Stimulated activated CD8-positive, alpha-beta memory T cell treated with anti-CD3 and anti-CD28 coated beads, Interleukin-15, amount 100 ng/mL, for 24 hours (primary cell): ENCODE results near the gene STH.
"Not testable (repeated sequence)": the region's sequence is repeated elsewhere in the genome, so short reads cannot be mapped to it uniquely, and the experiment has no call there.

Experiments
- DNase-seq: peaks from one replicate; pipeline ENCODE4 v3.0.0-alpha.2; 2020; ENCODE audit warnings: low read depth

STH gene

DNA sequence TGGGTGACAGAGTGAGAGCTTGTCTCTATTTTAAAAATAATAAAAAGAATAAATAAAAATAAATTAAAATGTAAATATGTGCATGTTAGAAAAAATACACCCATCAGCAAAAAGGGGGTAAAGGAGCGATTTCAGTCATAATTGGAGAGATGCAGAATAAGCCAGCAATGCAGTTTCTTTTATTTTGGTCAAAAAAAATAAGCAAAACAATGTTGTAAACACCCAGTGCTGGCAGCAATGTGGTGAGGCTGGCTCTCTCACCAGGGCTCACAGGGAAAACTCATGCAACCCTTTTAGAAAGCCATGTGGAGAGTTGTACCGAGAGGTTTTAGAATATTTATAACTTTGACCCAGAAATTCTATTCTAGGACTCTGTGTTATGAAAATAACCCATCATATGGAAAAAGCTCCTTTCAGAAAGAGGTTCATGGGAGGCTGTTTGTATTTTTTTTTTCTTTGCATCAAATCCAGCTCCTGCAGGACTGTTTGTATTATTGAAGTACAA lies 8.5 kb downstream of the STH start:
- no peak for DNase-seq

DNA sequence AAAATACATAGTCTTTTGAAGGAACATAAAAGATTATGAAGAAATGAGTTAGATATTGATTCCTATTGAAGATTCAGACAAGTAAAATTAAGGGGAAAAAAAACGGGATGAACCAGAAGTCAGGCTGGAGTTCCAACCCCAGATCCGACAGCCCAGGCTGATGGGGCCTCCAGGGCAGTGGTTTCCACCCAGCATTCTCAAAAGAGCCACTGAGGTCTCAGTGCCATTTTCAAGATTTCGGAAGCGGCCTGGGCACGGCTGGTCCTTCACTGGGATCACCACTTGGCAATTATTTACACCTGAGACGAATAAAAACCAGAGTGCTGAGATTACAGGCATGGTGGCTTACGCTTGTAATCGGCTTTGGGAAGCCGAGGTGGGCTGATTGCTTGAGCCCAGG lies 9.5 kb downstream of the STH start:
- DNase-seq: no peak

DNA sequence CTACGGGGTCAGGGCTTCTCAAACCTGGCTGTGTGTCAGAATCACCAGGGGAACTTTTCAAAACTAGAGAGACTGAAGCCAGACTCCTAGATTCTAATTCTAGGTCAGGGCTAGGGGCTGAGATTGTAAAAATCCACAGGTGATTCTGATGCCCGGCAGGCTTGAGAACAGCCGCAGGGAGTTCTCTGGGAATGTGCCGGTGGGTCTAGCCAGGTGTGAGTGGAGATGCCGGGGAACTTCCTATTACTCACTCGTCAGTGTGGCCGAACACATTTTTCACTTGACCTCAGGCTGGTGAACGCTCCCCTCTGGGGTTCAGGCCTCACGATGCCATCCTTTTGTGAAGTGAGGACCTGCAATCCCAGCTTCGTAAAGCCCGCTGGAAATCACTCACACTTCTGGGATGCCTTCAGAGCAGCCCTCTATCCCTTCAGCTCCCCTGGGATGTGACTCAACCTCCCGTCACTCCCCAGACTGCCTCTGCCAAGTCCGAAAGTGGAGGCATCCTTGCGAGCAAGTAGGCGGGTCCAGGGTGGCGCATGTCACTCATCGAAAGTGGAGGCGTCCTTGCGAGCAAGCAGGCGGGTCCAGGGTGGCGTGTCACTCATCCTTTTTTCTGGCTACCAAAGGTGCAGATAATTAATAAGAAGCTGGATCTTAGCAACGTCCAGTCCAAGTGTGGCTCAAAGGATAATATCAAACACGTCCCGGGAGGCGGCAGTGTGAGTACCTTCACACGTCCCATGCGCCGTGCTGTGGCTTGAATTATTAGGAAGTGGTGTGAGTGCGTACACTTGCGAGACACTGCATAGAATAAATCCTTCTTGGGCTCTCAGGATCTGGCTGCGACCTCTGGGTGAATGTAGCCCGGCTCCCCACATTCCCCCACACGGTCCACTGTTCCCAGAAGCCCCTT lies 10.9 kb downstream of the STH start:
- no peak for DNase-seq

DNA sequence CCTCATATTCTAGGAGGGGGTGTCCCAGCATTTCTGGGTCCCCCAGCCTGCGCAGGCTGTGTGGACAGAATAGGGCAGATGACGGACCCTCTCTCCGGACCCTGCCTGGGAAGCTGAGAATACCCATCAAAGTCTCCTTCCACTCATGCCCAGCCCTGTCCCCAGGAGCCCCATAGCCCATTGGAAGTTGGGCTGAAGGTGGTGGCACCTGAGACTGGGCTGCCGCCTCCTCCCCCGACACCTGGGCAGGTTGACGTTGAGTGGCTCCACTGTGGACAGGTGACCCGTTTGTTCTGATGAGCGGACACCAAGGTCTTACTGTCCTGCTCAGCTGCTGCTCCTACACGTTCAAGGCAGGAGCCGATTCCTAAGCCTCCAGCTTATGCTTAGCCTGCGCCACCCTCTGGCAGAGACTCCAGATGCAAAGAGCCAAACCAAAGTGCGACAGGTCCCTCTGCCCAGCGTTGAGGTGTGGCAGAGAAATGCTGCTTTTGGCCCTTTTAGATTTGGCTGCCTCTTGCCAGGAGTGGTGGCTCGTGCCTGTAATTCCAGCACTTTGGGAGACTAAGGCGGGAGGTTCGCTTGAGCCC lies 11.6 kb downstream of the STH start:
- DNase-seq: no peak

DNA sequence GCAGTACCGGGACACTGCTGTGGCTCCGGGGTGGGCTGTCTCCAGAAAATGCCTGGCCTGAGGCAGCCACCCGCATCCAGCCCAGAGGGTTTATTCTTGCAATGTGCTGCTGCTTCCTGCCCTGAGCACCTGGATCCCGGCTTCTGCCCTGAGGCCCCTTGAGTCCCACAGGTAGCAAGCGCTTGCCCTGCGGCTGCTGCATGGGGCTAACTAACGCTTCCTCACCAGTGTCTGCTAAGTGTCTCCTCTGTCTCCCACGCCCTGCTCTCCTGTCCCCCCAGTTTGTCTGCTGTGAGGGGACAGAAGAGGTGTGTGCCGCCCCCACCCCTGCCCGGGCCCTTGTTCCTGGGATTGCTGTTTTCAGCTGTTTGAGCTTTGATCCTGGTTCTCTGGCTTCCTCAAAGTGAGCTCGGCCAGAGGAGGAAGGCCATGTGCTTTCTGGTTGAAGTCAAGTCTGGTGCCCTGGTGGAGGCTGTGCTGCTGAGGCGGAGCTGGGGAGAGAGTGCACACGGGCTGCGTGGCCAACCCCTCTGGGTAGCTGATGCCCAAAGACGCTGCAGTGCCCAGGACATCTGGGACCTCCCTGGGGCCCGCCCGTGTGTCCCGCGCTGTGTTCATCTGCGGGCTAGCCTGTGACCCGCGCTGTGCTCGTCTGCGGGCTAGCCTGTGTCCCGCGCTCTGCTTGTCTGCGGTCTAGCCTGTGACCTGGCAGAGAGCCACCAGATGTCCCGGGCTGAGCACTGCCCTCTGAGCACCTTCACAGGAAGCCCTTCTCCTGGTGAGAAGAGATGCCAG lies 12.9 kb downstream of the STH start:
- no peak for DNase-seq

DNA sequence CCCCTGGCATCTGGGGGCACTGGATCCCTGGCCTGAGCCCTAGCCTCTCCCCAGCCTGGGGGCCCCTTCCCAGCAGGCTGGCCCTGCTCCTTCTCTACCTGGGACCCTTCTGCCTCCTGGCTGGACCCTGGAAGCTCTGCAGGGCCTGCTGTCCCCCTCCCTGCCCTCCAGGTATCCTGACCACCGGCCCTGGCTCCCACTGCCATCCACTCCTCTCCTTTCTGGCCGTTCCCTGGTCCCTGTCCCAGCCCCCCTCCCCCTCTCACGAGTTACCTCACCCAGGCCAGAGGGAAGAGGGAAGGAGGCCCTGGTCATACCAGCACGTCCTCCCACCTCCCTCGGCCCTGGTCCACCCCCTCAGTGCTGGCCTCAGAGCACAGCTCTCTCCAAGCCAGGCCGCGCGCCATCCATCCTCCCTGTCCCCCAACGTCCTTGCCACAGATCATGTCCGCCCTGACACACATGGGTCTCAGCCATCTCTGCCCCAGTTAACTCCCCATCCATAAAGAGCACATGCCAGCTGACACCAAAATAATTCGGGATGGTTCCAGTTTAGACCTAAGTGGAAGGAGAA lies 13.5 kb downstream of the STH start:
- DNase-seq: no peak

DNA sequence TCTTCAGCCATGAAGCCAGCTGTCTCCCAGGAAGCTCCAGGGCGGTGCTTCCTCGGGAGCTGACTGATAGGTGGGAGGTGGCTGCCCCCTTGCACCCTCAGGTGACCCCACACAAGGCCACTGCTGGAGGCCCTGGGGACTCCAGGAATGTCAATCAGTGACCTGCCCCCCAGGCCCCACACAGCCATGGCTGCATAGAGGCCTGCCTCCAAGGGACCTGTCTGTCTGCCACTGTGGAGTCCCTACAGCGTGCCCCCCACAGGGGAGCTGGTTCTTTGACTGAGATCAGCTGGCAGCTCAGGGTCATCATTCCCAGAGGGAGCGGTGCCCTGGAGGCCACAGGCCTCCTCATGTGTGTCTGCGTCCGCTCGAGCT lies 14.1 kb downstream of the STH start:
- DNase-seq: no peak

DNA sequence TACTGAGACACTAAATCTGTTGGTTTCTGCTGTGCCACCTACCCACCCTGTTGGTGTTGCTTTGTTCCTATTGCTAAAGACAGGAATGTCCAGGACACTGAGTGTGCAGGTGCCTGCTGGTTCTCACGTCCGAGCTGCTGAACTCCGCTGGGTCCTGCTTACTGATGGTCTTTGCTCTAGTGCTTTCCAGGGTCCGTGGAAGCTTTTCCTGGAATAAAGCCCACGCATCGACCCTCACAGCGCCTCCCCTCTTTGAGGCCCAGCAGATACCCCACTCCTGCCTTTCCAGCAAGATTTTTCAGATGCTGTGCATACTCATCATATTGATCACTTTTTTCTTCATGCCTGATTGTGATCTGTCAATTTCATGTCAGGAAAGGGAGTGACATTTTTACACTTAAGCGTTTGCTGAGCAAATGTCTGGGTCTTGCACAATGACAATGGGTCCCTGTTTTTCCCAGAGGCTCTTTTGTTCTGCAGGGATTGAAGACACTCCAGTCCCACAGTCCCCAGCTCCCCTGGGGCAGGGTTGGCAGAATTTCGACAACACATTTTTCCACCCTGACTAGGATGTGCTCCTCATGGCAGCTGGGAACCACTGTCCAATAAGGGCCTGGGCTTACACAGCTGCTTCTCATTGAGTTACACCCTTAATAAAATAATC lies 14.6 kb downstream of the STH start:
- no peak for DNase-seq

DNA sequence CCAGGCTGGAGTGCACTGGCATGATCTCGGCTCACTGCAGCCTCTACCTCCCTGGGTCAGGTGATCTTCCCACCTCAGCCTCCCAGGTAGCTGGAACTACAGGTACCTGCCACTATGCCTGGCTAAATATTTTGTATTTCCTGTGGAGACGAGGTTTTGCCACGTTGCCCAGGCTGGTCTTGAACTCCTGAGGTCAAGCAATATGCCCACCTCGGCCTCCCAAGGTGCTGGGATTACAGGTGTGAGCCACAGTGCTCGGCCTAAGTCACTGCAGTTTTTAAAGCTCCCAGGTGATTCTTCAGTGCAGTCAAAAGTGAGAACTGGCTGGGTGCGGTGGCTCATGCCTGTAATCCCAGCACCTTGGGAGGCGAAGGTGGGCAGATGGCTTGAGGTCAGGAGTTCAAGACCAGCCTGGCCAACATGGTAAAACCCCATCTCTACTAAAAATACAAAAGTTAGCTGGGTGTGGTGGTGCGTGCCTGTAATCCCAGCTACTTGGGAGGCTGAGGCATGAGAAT lies 20.4 kb downstream of the STH start:
- not testable (repeated sequence) for DNase-seq

DNA sequence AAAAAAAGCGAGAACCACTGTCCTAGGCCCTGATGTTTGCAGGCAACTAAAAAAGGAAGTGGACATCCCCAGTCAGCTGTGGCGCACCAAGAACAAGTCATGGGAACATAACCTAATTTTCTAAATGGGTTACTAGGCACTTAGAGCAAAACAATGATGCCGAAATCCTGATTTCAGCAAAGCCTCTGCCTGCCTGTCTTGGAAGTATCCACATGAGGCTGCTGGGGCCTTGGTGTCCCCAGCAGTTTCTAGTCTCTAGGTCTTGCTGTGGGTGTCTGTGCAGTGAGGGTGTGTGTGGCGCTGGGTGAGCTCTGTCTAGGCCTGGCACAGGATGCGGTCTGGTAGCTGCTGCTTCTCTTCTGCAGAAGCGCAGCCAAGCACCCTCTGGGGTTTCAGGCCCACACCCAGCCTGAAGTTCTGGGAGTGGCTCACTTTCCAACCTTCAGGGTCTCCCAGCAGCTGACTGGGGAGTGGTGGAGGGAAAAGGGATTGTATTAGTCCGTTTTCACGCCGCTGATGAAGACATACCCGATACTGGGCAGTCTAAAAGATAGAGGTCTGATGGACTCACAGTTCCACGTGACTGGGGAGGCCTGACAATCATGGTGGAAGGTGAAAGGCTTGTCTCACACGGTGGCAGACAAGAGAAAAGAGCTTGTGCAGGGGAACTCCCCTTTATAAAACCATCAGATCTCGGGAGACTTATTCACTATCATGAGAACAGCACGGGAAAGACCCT lies 21.1 kb downstream of the STH start:
- DNase-seq: peak; percentile 24

DNA sequence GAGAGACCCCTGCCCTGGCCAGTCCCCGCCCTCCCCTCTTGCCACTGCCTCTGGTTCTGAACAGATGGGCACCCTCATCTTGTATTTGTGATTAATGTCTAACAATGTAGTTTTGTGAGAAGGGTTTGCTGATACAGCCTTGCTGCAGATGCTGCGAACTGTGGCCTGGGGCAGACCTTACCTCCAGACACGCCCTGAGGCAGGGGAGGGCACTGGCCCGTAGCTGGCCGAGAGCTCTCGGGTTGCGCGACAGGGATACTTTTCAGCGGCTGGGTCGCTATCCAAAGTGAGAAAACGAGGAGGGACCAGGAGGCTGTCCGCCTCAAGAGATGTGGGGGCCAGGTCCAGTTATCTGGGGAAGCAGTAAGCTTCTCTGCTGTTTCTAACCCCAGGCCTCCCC lies 21.9 kb downstream of the STH start:
- no peak for DNase-seq

DNA sequence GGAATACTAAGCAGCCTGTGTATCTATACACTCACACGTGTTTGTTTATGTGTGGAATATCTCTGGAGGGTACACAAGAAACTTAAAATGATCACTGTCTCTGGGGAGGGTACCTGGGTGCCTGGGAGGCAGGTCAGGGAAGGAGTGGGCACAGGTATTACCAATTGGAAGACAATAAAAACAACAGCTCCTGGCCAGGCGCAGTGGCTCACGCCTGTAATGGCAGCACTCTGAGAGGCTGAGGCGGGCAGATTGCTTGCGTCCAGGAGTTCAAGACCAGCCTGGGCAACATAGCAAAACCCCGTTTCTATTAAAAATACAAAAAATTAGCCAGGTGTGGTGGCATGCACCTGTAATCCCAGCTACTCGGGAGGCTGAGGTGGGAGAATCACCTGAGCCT lies 24.3 kb downstream of the STH start:
- DNase-seq: not testable (repeated sequence)

DNA sequence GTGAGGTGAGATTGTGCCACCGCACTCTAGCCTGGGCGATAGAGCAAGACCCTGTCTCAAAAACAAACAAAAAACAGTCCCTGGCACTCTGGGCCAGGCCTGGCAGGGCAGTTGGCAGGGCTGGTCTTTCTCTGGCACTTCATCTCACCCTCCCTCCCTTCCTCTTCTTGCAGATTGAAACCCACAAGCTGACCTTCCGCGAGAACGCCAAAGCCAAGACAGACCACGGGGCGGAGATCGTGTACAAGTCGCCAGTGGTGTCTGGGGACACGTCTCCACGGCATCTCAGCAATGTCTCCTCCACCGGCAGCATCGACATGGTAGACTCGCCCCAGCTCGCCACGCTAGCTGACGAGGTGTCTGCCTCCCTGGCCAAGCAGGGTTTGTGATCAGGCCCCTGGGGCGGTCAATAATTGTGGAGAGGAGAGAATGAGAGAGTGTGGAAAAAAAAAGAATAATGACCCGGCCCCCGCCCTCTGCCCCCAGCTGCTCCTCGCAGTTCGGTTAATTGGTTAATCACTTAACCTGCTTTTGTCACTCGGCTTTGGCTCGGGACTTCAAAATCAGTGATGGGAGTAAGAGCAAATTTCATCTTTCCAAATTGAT lies 24.8 kb downstream of the STH start:
- no peak for DNase-seq

DNA sequence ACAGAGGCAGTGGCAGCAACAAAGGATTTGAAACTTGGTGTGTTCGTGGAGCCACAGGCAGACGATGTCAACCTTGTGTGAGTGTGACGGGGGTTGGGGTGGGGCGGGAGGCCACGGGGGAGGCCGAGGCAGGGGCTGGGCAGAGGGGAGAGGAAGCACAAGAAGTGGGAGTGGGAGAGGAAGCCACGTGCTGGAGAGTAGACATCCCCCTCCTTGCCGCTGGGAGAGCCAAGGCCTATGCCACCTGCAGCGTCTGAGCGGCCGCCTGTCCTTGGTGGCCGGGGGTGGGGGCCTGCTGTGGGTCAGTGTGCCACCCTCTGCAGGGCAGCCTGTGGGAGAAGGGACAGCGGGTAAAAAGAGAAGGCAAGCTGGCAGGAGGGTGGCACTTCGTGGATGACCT lies 25.5 kb downstream of the STH start:
- no peak for DNase-seq

DNA sequence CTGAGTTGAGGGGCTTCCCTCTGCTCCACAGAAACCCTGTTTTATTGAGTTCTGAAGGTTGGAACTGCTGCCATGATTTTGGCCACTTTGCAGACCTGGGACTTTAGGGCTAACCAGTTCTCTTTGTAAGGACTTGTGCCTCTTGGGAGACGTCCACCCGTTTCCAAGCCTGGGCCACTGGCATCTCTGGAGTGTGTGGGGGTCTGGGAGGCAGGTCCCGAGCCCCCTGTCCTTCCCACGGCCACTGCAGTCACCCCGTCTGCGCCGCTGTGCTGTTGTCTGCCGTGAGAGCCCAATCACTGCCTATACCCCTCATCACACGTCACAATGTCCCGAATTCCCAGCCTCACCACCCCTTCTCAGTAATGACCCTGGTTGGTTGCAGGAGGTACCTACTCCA lies 26.0 kb downstream of the STH start:
- no peak for DNase-seq

DNA sequence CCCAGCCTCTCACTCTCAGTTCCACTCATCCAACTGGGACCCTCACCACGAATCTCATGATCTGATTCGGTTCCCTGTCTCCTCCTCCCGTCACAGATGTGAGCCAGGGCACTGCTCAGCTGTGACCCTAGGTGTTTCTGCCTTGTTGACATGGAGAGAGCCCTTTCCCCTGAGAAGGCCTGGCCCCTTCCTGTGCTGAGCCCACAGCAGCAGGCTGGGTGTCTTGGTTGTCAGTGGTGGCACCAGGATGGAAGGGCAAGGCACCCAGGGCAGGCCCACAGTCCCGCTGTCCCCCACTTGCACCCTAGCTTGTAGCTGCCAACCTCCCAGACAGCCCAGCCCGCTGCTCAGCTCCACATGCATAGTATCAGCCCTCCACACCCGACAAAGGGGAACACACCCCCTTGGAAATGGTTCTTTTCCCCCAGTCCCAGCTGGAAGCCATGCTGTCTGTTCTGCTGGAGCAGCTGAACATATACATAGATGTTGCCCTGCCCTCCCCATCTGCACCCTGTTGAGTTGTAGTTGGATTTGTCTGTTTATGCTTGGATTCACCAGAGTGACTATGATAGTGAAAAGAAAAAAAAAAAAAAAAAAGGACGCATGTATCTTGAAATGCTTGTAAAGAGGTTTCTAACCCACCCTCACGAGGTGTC lies 26.6 kb downstream of the STH start:
- DNase-seq: no peak

DNA sequence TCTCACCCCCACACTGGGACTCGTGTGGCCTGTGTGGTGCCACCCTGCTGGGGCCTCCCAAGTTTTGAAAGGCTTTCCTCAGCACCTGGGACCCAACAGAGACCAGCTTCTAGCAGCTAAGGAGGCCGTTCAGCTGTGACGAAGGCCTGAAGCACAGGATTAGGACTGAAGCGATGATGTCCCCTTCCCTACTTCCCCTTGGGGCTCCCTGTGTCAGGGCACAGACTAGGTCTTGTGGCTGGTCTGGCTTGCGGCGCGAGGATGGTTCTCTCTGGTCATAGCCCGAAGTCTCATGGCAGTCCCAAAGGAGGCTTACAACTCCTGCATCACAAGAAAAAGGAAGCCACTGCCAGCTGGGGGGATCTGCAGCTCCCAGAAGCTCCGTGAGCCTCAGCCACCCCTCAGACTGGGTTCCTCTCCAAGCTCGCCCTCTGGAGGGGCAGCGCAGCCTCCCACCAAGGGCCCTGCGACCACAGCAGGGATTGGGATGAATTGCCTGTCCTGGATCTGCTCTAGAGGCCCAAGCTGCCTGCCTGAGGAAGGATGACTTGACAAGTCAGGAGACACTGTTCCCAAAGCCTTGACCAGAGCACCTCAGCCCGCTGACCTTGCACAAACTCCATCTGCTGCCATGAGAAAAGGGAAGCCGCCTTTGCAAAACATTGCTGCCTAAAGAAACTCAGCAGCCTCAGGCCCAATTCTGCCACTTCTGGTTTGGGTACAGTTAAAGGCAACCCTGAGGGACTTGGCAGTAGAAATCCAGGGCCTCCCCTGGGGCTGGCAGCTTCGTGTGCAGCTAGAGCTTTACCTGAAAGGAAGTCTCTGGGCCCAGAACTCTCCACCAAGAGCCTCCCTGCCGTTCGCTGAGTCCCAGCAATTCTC lies 27.4 kb downstream of the STH start:
- DNase-seq: no peak

DNA sequence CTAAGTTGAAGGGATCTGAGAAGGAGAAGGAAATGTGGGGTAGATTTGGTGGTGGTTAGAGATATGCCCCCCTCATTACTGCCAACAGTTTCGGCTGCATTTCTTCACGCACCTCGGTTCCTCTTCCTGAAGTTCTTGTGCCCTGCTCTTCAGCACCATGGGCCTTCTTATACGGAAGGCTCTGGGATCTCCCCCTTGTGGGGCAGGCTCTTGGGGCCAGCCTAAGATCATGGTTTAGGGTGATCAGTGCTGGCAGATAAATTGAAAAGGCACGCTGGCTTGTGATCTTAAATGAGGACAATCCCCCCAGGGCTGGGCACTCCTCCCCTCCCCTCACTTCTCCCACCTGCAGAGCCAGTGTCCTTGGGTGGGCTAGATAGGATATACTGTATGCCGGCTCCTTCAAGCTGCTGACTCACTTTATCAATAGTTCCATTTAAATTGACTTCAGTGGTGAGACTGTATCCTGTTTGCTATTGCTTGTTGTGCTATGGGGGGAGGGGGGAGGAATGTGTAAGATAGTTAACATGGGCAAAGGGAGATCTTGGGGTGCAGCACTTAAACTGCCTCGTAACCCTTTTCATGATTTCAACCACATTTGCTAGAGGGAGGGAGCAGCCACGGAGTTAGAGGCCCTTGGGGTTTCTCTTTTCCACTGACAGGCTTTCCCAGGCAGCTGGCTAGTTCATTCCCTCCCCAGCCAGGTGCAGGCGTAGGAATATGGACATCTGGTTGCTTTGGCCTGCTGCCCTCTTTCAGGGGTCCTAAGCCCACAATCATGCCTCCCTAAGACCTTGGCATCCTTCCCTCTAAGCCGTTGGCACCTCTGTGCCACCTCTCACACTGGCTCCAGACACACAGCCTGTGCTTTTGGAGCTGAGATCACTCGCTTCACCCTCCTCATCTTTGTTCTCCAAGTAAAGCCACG lies 28.3 kb downstream of the STH start:
- DNase-seq: no peak
